Lower leg skin (tissue), 4 donors: ENCODE measurements around the gene CST3. TPM values are rescaled to one million over a fixed set of nuclear protein-coding genes. Genes with fewer than 3 reads are reported as not detected.

Experiments used
- DNase-seq, 2 donors: peaks; one replicate each; pipeline ENCODE4 v3.0.0-alpha.2; 2019; ENCODE audit warnings: low spot score in 2 of 2
- H3K4me3 ChIP-seq: fragments of 200-600 bp; sonication (generic); 2 replicates; pipeline ENCODE4 v1.5.1; 2017; ENCODE audit warnings: mild to moderate bottlenecking, low read depth; ENCODE audit not compliant: poor library complexity, severe bottlenecking
- CTCF ChIP-seq, 3 donors: fragments of 450-650 bp; IDR thresholded peaks; one replicate each; pipeline ENCODE4 v1.5.1; 2016; ENCODE audit warnings: antibody characterized with exemption in 3 of 3, mild to moderate bottlenecking in 3 of 3, moderate library complexity in 2 of 3
- POLR2A ChIP-seq, 2 donors: fragments of 450-650 bp; IDR thresholded peaks; one replicate each; pipeline ENCODE4 v1.6.1; 2016 to 2017; ENCODE audit warnings: antibody characterized with exemption in 2 of 2, mild to moderate bottlenecking in 1 of 2, moderate library complexity in 1 of 2
- WGBS, 2 donors: methylation state at CpG; one replicate each; pipeline ENCODE4 v1.1.5; 2018; 5-methylcytosine and 5-hydroxymethylcytosine counted together
- intact Hi-C: fragments of 100-400 bp; cut with DNase I; formaldehyde crosslinking; loops from one replicate; pipeline ENCODE4 v1.15.0; 2023; ENCODE audit warnings: low total_unique reads
- total RNA-seq, 4 donors: library from RNA; depleted of rRNA; stranded (reverse); fragments of >200 nt; gene quantifications; one replicate each; pipeline ENCODE4 v1.1.0, GENCODE V29; 2016

The CST3 gene
- total RNA-seq, 4 donors from 2014 or later: 348 to 760 (median 498) TPM

GRCh38 chr20:23612396-23612795 lies 25.4 kb downstream of the CST3 start:
- intact Hi-C loops: no loop called here

DNA sequence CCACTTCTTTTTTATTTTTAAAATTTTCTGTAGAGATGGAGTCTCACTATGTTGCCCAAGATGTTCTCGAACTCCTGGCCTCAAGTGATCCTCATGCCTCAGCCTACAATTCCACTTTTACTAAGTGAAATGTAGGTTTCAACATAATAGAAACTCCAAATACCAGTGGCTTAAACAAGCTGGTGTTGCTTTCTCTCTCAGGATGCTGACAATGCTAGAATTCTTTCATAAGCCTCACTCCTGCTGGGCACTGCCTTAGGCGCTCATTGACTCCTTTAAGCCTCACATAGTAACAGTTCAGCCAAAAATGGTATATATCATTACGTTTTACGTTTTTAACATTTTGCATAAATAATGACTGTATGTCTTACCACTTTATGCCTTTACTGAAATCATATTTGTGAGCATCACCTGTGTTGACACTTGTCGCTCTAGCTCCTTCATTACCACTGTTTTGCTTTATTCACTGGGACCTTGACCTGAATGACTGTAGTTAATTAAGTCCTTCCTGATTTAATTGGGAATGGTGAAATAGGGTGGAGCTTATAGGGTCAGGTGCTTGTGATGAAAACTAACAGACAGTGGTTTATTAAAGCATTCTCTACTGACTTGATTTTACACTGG lies 28.2 kb downstream of the CST3 start:
- WGBS, 2 donors: 88 to 89% methylated on average over 5 of the region's 5 CpGs
- no peak for DNase-seq
- H3K4me3 ChIP-seq: no peak overlapping the region
- no peak for TF ChIP-seq POLR2A (IDR thresholded peaks at IDR 0.05)
- TF ChIP-seq CTCF (IDR thresholded peaks at IDR 0.05): no peak
- intact Hi-C loops: loop anchor here (5.0 kb wide), 1 partner anchor 167 kb away; no protein-coding TSS in a partner anchor

More at GRCh38 chr20:23612396-23612795, 25.4 kb downstream of the CST3 start:
- WGBS, 2 donors: 60 to 65% methylated on average over 2 of the region's 2 CpGs
- TF ChIP-seq POLR2A (IDR thresholded peaks at IDR 0.05) (no peak), CTCF (IDR thresholded peaks at IDR 0.05) (no peak)
- no peak overlapping the region for H3K4me3 ChIP-seq
- DNase-seq: no peak

DNA sequence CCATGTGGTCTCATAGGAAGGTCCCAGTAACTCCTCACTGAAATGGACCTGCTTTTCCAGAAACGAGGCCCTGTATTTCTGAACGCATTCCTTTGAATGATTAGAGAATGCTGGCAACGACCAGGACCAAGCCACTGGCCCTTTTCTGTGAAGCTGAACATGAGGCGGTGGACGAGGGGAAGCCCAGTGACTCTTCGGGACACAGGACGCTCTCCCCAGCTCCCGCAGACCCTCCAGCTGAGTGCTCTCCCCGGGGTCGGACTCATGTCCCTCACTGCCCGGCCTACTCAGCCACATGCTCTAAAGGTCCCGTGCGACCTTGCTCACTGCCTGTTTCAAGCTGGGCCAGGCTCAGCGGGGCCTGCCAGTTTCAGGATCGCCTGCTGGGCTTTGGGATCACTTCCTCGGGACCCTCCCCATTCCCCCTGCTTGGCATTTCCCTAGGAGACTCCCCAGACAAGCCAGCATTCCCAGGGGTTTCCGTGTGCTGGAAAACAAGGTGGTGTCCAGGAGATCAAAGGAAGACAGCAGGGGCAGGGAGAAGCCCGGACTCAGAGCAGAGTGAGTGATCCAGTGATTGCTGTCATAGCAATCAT lies 29.4 kb downstream of the CST3 start:
- no peak for DNase-seq
- no peak overlapping the region for H3K4me3 ChIP-seq
- 75 to 83% methylated on average over 18 of the region's 18 CpGs for WGBS, 2 donors
- intact Hi-C loops: loop anchor here (5.0 kb wide), 1 partner anchor 166 kb away; no protein-coding TSS in a partner anchor
- TF ChIP-seq POLR2A (IDR thresholded peaks at IDR 0.05): no peak
- TF ChIP-seq CTCF (IDR thresholded peaks at IDR 0.05): no peak

DNA sequence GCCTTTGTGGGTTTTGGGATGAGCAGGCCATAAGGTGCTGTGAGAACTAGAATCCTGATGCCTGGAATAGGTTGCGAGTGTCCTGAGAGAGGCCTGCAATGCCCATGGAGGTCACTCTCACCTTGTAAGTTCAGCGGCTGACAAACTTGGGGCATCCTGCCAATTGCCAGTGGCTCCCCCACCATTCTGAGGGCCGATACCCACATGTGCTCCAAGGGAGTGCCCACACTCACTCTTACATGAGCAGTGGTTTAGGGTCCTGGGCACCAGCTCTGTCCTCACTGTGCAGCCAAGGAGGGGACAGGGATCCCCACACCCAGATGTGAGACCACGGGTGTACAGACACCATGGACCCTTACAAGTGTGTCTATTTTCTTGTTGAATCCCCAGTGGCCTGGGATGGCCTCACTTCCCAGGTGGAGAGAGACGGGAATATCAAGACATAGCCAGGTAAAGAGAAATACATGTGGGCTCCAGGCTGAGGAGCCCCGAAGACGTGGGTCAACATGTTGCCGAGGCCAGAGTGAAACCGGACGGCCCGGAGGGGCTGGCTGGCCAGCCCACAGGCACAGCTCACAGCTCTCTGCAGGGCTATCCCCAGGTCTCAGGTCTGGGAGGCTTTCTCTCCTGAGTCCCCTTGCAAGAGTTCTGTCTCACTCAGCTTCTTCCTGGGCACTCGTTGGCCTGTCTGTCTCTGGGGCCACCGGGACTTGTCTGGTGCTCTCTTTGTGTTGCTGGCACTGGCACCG lies 30.1 kb downstream of the CST3 start:
- H3K4me3 ChIP-seq: no peak overlapping the region
- intact Hi-C loops: loop anchor here (5.0 kb wide), 1 partner anchor 165 kb away; no protein-coding TSS in a partner anchor
- TF ChIP-seq POLR2A (IDR thresholded peaks at IDR 0.05) (no peak), CTCF (IDR thresholded peaks at IDR 0.05) (no peak)
- 93% methylated on average over 14 of the region's 14 CpGs for WGBS, 2 donors
- peak in 1 of 2 donors; percentile 80 for DNase-seq

DNA sequence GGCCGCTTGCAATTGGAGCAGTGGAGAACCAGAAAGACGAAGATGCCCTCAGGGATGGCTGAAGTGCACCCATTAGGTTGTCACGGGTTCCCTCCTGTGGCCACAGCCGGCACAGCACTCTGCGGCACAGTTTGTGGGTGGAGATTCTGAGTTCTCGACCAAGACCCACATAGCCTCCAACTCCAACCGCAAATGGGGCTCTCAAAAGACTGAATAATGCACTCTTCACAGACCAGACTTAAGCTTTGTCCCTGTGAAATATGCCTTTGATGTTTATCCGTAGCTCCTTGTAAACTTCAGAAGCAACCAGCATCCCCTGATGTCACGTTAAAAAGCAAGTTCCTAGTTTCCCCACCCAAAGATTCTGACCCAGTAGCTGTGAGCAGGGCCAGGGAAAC lies 31.1 kb downstream of the CST3 start:
- TF ChIP-seq CTCF (IDR thresholded peaks at IDR 0.05) (peak in 1 of 3 donors; percentile 90), POLR2A (IDR thresholded peaks at IDR 0.05) (no peak)
- no peak overlapping the region for H3K4me3 ChIP-seq
- intact Hi-C loops: loop anchor here (5.0 kb wide), 1 partner anchor 164 kb away; no protein-coding TSS in a partner anchor
- WGBS, 2 donors: 6 to 11% methylated on average over 9 of the region's 9 CpGs
- DNase-seq: peak; percentile 78 to 94
